GM23338 (cell line): Measurements from ENCODE around the gene ANKRD11. TPM values are rescaled to one million over a fixed set of nuclear protein-coding genes. Genes with fewer than 3 reads are reported as not detected.

ENCODE experiments used
- CTCF ChIP-seq, 2 experiments: fragments of 200-600 bp in 1 of 2; sonication (generic) in 1 of 2; conservative IDR thresholded peaks; 2 replicates each; pipeline versions ENCODE4 v1.5.1 to v1.6.1; 2016 to 2017; ENCODE audit warnings: antibody characterized with exemption in 2 of 2, low read depth in 2 of 2, mild to moderate bottlenecking in 2 of 2, moderate library complexity in 1 of 2
- EZH2phosphoT487 ChIP-seq: fragments of 200-600 bp; sonication (generic); IDR thresholded peaks from one replicate; pipeline ENCODE4 v1.8.1; 2018; ENCODE audit warnings: antibody characterized with exemption; ENCODE audit not compliant: unreplicated experiment
- NANOG ChIP-seq: IDR thresholded peaks from 2 replicates; pipeline ENCODE4 v1.6.1; 2016; ENCODE audit warnings: antibody characterized with exemption, borderline replicate concordance
- POLR2AphosphoS5 ChIP-seq: IDR thresholded peaks from 2 replicates; pipeline ENCODE4 v1.6.1; 2016; ENCODE audit warnings: antibody characterized with exemption, low read depth
- REST ChIP-seq: IDR thresholded peaks from one replicate; pipeline ENCODE4 v1.6.1; 2018; ENCODE audit warnings: antibody characterized with exemption; ENCODE audit not compliant: unreplicated experiment
- STAT1 ChIP-seq: IDR thresholded peaks from one replicate; pipeline ENCODE4 v1.6.1; 2016; ENCODE audit warnings: antibody characterized with exemption; ENCODE audit not compliant: unreplicated experiment
- ZNF114 ChIP-seq: fragments of 250-450 bp; sonication (Bioruptor Pico); IDR thresholded peaks from 2 replicates; pipeline ENCODE4 v1.5.0; 2020; ENCODE audit warnings: mild to moderate bottlenecking, moderate library complexity
- ZNF331 ChIP-seq: fragments of 250-450 bp; sonication (Bioruptor Pico); IDR thresholded peaks from 2 replicates; pipeline ENCODE4 v1.5.0; 2020; ENCODE audit warnings: low read depth, mild to moderate bottlenecking, moderate library complexity
- polyA plus RNA-seq: library from polyadenylated mRNA; unstranded; fragments of >200 nt; fragmentation: Nextera tagmentation; extraction: Ambion mirVana; gene quantifications from 2 replicates; pipeline ENCODE4 v1.2.1, GENCODE V29; 2016
- total RNA-seq: library from RNA; depleted of rRNA; stranded (reverse); fragments of >200 nt; shearing (Covaris generic); gene quantifications from 2 replicates; pipeline ENCODE4 v1.2.3, GENCODE V29; 2014
- TF ChIP-seq, protein P1 (sequence below): fragments of 250-450 bp; sonication (Bioruptor Pico); IDR thresholded peaks from 2 replicates; pipeline ENCODE4 v1.5.0; 2020; ENCODE audit warnings: mild to moderate bottlenecking, moderate library complexity

Gene ANKRD11
- total and polyA plus RNA-seq, 2 experiments from 2014 or later, result 130 to 159 TPM

DNA sequence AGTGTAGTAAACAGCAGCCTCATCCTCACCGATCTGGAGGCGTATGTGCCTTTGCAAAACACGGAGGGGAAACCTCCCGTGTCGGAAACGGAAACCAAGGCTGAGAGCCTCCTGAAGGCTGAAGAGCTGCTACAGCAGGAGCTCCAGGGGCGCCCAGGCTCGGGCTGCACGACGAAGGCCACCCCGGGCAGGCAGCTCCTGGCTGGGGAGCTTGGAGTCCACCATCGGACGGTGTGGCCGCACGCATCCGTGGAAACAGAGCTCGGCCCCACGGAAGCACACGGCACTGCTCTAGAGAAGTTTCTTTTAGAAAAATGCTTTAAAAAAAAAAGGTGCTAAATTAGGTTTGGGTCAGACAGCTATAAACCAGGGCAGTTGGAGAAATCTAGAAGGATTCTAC lies 201.4 kb downstream of the ANKRD11 start (continued):
- TF ChIP-seq, protein P1, sequence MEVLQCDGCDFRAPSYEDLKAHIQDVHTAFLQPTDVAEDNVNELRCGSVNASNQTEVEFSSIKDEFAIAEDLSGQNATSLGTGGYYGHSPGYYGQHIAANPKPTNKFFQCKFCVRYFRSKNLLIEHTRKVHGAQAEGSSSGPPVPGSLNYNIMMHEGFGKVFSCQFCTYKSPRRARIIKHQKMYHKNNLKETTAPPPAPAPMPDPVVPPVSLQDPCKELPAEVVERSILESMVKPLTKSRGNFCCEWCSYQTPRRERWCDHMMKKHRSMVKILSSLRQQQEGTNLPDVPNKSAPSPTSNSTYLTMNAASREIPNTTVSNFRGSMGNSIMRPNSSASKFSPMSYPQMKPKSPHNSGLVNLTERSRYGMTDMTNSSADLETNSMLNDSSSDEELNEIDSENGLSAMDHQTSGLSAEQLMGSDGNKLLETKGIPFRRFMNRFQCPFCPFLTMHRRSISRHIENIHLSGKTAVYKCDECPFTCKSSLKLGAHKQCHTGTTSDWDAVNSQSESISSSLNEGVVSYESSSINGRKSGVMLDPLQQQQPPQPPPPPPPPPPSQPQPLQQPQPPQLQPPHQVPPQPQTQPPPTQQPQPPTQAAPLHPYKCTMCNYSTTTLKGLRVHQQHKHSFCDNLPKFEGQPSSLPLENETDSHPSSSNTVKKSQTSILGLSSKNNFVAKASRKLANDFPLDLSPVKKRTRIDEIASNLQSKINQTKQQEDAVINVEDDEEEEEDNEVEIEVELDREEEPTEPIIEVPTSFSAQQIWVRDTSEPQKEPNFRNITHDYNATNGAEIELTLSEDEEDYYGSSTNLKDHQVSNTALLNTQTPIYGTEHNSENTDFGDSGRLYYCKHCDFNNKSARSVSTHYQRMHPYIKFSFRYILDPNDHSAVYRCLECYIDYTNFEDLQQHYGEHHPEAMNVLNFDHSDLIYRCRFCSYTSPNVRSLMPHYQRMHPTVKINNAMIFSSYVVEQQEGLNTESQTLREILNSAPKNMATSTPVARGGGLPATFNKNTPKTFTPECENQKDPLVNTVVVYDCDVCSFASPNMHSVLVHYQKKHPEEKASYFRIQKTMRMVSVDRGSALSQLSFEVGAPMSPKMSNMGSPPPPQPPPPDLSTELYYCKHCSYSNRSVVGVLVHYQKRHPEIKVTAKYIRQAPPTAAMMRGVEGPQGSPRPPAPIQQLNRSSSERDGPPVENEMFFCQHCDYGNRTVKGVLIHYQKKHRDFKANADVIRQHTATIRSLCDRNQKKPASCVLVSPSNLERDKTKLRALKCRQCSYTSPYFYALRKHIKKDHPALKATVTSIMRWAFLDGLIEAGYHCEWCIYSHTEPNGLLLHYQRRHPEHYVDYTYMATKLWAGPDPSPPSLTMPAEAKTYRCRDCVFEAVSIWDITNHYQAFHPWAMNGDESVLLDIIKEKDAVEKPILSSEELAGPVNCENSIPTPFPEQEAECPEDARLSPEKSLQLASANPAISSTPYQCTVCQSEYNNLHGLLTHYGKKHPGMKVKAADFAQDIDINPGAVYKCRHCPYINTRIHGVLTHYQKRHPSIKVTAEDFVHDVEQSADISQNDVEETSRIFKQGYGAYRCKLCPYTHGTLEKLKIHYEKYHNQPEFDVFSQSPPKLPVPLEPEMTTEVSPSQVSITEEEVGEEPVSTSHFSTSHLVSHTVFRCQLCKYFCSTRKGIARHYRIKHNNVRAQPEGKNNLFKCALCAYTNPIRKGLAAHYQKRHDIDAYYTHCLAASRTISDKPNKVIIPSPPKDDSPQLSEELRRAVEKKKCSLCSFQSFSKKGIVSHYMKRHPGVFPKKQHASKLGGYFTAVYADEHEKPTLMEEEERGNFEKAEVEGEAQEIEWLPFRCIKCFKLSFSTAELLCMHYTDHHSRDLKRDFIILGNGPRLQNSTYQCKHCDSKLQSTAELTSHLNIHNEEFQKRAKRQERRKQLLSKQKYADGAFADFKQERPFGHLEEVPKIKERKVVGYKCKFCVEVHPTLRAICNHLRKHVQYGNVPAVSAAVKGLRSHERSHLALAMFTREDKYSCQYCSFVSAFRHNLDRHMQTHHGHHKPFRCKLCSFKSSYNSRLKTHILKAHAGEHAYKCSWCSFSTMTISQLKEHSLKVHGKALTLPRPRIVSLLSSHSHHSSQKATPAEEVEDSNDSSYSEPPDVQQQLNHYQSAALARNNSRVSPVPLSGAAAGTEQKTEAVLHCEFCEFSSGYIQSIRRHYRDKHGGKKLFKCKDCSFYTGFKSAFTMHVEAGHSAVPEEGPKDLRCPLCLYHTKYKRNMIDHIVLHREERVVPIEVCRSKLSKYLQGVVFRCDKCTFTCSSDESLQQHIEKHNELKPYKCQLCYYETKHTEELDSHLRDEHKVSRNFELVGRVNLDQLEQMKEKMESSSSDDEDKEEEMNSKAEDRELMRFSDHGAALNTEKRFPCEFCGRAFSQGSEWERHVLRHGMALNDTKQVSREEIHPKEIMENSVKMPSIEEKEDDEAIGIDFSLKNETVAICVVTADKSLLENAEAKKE, result no peak
- TF ChIP-seq POLR2AphosphoS5, result no peak
- TF ChIP-seq STAT1, result no peak
- no peak for TF ChIP-seq ZNF114 (CRISPR knock-in tag)
- TF ChIP-seq NANOG, result no peak
- TF ChIP-seq CTCF (conservative IDR thresholded peaks at IDR 0.05; ENCODE audit: low read depth in 2 of 2), result no peak
- TF ChIP-seq ZNF331, result no peak
- TF ChIP-seq EZH2phosphoT487, result no peak
- no peak for TF ChIP-seq REST
